Pons (tissue), 1 donor: ENCODE results near the gene DDX4.
A peak's percentile ranks its signal among the peaks of the same experiment; 100 is the strongest.
"Not testable (repeated sequence)": the region's sequence is repeated elsewhere in the genome, so short reads cannot be mapped to it uniquely, and the experiment has no call there.

ENCODE experiments used
- DNase-seq: peaks from one replicate; pipeline ENCODE4 v3.0.0-alpha.2; 2016; ENCODE audit warnings: low spot score

DDX4 gene

DNA sequence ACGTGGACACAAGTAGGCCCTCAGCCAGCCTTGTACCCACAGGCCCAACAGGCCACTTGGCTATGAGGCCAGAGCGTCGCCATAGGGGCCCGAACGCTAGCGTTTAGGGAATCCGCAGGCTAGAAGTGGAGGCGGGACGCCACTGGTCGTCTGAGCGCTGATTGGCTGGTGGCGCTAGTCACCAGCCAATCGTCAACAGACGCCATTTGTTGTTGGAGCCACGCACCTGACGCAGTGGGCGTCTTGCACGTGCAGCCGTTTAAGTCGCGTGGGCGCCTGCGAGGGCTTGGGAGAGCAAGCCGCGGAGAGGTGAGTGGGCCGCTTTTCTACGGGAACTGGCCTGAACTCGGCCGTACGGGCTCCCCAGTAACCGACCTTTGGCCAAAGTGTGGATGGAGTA, at the start of gene DDX4:
DDX4 (plus strand) TSS at position 269 of the 400 bp plus-strand sequence. CDS start 903 bp downstream, outside the sequence.
- no peak for DNase-seq

DNA sequence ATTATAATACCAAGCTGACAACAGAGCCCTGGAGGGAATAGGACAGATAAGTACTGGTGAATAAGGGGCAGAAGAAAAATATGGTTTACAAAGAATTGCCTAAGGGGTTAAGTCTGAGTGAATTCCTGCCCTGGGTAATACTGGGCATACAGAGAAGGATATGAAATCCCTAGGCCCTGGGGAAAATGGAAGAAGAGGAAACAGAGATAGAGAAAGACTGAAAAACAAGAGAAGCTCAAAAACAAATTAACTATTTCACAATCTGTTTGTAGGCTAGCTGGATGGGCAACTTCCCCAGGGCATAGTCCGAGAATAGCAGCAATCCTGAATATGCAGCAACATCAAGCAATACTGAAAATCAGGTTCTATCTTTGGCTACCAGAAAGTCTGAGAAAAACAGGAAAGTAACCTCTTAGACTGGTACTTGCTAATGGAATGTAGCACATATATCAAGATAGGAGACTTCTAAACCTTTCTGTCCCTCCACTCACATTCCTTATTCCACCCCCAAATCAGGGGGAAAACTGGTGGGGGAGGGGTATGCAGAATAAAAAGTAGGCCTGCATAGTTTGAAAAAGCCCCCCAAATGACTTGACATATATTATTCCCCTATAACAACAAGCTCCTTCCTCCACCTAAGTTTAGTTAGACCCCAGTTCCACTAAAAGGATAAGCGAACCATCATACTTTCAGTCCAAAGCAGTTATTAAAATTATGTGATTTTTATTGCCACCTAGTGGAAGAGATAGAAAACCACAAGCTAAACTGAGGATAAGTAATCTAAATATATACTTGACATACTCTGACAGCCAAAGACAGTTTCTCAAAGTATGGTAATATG, 46.4 kb upstream of the DDX4 start:
- DNase-seq, result peak; percentile 88

DNA sequence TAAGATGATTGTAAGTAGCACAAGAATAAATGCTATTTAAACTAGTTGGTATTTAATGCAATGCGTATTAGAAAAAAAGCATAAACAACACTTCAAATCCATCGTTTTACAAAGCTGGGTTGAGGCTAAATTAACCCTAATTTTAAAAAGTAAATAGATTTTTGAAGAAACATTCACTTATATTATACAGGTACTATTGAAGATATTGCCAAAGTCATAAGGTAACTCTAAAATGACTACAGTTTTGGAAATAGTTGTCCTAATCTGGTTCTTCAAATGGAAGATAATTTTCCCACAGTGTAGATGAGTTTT, 45.8 kb upstream of the DDX4 start:
- DNase-seq, result no peak

DNA sequence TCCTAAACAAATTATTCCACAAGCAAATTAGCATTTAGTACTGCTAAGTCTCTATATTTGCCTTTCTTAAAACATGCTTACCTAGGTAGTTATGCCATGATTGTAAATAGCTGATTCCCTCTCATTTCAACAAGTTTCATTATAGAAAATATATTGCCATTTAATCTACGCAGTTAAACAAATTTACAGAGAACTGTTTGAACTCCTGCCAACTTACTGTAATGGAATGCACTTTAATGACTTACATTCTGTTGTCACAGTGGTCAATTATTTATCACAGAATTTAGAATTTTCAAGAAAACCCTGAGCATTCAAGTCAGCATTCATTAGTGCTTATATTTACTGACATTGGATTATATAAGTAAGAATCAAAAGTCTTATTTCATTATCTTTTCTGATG, 45.4 kb upstream of the DDX4 start:
- no peak for DNase-seq

DNA sequence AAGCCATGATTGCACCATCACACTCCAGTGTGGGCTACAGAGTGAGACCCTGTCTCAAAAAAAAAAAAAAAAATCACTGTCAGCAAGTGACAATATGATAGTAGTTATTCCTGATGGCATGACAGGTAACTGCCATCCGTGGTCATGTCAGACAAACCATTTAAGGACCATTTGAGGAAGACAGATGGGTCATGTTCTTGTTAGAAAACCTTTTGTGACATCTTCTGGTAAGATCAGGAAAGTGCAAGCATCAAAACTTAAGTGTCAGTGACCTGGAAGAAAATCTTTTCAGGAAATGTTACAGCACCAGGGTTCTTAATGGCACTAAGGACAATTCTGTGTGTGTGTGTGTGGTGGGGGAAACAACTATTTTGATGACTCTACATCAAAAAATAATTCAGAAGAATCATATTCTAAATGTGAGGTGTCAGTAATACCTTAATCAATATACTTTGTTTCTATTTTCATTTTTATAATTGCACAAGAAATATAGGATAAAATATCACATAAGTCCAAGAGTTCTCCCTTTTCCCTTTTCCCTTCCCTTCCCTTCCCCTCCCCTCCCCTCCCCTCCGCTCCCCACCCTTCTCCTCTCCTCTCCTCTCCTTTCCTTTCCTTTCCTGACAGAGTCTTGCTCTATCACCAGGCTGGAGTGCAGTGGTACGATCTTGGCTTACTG, 43.6 kb upstream of the DDX4 start:
- DNase-seq, result peak; percentile 43

DNA sequence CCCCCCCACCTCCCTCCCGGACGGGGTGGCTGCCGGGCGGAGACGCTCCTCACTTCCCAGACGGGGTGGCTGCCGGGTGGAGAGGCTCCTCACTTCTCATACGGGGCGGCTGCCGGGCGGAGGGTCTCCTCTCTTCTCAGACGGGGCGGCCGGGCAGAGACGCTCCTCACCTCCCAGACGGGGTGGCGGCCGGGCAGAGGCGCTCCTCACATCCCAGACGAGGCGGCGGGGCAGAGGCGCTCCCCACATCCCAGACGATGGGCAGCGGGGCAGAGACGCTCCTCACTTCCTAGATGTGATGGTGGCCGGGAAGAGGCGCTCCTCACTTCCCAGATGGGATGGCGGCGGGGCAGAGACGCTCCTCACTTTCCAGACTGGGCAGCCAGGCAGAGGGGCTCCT, 41.2 kb upstream of the DDX4 start:
- DNase-seq, result not testable (repeated sequence)

DNA sequence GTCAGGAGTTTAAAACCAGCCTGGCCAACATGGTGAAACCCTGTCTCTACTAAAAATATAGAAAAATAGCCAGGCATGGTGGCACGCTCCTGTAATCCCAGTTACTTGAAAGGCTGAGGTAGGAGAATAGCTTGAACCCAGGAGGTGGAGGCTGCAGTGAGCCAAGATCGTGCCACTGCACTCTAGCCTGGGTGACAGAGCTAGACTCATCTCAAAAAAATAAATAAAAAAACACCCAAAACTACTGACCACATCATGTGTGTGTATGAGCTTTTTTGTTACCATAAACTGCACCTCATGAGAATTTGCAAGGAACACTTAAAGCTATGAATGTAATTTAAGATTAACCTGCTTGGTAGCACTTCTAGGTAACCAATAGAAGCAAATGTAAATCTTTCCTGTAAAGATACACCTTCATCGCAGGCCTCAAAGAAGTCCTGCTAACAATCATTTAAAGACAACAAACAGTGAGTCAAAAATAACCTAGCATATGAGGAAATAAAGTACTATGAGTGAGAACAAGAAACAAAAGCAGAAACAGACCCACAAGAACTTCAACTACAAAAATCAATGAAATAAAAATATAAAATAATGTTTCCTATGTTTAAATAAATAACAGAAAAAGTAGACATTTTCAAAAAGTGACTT, 38.7 kb upstream of the DDX4 start:
- no peak for DNase-seq

DNA sequence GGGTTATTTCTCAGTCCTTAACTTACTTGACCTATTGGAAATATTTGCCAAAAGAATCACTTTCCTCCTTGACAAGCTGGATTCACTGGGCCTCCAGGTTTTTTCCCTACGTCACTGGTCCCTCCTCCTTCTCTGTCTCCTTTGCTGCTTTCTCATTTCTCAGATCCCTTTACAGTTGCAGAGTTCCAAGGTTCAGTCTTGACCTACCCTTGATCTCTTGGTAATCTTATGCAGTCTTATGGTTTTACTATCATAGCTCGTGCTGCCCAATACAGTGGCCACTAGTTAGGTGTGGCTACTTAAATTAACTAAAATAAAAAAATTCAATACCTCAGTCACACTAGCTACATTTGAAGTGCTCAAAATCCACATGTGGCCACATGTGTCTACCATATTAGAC, 37.1 kb upstream of the DDX4 start:
- no peak for DNase-seq

DNA sequence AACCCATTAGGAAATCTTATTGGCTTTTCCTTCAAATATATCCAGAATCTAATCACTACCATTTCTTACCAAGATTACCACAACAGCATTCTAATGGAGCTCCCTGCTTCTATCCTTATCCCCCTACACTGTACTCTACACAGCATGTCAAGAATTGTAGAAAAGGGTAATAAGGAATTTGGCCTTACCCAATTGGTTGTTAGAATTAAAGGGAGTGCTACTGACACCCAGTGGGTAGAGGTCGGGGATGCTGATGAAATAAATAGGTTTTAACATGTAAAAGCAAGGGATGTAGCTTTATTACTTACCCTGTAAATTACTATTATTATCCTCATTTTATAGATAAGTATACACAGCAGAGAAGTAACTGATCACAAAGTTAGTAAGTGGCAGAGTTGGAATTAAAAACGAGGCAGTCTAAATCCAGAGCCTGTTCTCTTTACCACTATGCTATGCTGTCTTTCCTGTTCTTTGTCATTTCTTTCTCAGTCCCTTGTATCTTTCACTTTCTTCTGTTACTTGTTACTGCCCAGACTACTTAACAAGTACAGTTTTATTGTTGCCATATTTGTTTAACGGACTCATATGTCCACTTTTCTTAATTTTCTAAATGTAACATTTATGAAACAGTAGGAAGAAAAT, 36.3 kb upstream of the DDX4 start:
- DNase-seq, result no peak

DNA sequence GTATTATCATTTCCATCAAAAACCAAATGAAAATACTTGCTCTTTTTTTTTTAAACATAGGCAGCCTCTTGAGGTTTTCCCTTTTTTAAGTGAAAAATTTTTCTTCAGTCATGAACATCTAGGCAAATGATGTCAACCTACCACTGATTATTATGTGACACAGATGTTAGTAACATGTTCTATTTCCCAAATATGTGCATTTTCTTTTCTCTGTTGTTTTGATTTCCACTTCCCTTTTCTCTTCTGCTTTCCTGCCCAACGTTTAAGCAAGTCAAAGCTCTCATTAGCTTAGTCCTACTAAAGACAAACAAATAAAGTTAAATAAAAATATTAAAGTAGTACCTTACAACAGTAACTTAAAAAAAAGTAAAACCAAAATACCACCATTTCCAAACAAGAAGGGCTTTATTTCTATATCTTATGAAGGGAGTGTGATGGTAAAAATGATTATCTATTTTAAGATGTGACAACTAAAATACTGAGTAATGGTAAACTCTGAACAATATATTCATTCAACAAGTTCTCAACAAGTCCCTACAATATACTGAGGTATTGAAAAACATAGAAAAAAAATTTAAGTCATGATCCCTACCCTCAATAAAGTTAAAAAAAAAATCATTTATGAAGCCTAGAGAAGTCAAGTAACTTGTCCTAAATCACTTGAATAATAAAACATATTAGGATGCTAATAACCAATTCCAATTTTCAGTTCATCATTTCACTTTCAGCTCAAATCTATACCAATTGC, 35.1 kb upstream of the DDX4 start:
- no peak for DNase-seq

DNA sequence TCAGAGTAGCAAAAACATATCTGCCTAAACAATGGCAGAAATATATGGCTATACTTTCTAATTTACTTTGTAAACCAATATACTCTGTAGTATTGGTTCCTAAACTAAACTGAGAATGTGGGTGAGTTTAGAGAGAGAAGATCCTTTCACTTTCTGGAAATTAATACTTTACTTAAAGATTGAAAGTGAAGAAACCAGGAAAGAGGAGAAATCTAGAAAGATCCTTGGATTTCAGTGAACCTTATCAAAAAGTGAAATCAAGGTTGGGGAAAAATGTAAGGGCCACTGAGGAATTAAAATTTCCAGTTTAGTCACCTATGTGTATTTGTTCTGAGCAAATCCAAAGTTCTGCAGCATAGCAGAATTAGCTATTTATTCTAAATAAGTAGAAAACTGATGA, 31.6 kb upstream of the DDX4 start:
- no peak for DNase-seq

DNA sequence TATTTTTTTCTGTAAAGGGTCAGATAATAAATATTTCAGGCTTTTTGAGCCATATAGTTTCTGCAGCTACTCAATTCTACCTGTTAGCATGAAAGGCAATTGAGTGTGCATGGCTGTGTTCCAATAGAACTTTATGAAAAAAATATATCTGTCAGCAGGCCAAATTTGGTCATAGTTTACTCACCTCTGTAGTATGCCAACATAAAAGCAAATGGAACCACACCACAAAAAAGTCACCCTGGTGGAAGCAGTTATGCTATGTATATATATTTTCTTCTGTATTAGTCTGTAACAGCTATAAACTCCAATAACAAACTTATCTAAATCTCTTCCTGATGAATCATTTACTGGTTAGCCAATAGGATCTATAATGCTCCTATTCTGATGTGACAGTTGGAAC, 29.1 kb upstream of the DDX4 start:
- no peak for DNase-seq

DNA sequence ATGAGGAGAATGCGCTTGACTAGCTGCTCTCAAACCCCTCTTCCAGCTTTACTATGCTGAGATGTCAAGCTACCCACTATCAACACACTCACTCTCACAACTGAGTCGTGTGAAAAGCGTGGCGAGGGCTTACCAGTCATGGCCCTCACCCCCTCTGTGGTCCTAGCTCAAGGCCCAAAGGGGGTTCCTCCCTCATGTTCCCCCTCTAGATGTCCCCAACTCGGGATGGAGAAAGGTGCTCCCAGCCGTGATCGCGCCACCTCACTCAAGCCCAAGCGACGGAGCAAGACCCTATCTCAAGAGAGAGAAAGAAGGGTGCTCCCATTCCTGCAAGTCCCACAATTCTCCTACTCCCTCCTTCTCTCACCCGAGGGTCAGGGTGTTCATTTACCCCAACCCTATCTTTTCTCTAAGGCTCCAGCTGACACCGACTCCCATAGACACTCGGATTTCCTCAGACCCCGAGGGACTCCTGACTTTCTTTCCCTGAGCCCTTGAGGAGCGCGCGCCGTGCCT, 26.3 kb upstream of the DDX4 start:
- DNase-seq, result no peak

DNA sequence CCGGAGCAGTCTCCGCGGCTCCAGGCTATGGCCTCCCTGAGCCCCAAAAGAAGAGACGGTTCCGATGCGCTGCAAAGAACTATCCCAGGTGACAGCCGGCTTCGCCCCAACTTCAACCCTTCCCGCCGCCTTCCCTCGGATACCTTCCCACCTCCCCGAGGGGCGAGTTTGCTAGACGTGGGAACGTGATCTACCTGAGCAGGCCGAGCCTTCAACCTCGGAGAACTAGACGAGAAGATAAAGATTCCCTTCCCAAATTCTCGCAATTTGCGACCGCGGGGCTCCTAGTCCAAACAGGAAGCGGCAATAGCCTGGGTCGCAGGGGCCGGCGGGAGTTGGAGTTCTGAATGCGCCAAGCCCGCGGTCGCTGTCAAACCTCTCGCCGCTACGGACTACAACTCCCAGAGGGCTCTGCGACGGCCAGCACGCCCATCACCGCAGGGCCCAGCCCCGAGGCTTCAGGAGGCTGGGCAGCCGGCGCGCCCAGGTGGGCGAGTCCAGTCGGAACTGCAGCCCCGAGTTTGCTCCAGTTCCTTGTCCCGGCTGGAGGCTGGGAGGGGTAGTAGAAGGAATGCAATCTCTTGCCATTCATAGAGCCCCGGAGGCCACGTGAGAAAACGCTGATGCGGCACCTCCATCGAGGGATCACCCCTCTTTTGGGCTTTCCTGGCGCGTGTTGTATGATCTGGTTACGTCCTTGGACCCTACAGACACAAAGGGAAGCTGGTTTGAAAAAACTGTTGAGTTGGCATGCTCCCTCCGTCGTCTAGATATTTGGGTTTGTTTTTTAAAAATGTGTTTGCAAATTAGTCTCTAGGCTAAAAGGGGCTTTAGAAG, 25.6 kb upstream of the DDX4 start, which contains the start of gene SLC38A9:
SLC38A9 (minus strand) TSS at position 302 of the 837 bp plus-strand sequence. CDS start 14,366 bp downstream, outside the sequence.
- peak; percentile 91 for DNase-seq

DNA sequence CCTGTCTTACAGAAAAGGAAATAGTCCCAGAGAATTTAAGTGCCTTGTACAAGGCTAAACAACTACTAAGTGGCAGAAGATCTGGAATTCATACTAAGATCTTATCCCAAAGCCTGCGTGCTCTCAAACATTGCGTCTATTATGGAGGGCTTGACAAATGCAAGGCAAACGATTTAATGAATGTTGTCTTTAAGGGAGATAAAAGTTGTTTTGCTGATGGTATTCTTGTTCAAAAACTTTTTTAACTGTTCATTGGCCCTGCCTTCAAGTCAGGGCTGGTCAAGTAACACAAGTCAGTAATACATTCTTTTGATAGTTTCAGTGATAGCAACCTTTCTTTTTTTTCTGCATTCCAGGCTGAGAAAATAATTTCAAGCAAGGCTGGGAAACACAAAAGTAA, 24.0 kb upstream of the DDX4 start:
- DNase-seq, result no peak

DNA sequence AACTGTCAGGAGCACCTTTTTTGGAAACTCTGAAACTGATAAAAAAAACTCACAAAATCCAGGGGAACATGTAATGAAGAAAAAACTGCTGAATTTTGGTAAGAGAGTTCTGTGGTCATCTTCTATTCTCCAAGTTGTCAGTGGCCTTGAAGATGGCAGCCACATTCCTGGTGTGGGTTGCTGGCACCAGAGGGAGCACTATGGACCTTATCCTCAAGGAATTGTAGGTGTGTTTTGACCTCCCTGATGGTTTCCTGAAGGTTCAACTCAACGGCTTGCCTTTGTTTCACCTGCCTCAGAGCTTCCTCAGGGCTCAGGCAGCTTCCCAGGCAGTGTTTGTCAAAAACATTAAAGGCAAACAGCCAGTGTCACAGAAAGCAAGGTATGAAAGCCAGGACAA, 23.5 kb upstream of the DDX4 start:
- no peak for DNase-seq

DNA sequence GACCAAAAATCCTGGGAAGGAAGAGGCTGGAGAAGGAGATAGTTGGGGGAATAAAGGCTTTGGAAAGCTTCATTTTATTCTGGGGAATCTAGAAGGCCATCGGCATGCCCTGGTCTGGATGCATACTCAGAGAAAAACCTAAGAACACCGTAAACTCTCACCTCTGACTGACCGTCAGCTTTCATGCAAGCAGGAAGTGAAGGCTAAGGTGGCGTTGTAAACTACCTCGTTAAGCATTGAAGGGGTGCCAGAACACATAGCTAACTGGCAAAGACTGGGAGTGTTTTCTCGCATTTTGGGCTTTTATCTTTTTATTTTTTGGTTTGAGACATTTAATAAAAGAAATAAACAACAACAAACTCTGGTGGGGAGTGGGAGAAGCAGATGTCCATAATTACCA, 23.1 kb upstream of the DDX4 start:
- DNase-seq, result no peak

DNA sequence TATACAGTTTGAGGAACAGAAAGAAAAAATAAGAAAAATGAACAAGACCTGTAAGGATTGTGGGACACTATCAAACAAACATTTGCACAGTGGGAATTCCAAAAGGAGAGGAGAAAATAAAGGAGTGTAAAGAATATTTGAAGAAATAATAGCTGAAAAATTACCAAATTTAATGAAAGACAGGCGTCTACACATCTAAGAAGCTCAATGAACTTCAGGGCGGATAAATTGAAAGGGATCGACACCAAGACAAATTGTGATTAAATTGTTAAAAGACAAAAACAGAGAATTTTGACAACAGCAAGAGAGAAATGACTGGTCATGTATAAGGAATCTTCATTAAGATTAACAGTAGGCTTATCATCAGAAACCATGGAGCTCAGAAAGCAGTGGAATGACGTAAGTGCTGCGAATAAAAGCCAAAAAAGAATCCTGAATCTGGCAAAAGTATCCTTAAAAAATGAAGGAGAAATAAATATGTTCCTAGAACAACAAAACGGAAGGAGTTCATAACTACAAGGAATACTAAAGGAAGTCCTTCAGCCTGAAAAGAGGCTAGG, 22.3 kb upstream of the DDX4 start:
- no peak for DNase-seq

DNA sequence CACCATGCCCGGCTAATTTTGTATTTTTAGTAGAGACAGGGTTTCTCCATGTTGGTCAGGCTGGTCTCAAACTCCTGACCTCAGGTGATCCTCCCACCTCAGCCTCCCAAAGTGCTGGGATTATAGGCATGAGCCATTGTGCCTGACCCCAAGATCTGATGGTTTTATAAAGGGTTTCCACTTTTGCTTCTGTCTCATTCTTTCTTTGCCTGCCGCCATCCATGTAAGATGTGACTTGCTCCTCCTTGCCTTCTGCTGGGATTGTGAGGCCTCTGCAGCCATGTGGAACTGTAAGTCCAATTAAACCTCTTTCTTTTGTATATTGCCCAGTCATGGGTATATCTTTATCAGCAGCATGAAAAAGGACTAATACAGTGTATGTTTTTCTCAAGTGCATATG, 18.8 kb upstream of the DDX4 start:
- DNase-seq, result not testable (repeated sequence)

DNA sequence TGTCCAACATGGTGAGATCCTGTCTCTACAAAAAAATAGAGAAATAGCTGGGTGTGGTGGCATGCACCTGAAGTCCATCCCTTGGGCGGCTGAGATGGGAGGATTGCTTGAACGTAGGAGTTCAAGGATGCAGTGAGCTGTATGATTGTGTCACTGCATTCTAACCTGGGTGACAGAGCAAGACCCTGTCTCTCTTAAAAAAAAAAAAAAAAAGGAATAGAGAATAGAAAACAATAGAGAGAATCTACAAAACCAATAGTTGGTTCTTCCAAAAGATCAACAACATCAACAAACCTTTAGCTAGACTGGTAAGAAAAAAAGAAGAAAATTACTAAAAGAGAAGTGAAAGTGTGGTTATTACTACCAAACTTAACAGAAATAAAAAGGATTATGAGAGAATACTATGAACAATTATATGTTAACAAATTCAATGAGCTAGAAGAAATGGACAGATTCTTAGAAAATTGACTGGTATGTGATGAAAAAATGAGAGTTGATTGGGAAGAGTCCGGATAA, 17.6 kb upstream of the DDX4 start:
- no peak for DNase-seq
